ENCODE measurements around the gene RANBP3.

GRCh38 chr19:5993201-5993600 lies 15.3 kb upstream of the RANBP3 start:
- TF ChIP-seq YY1 (IDR thresholded peaks at IDR 0.05; ENCODE audit: low read depth) (no peak), NFIC (IDR thresholded peaks at IDR 0.05) (no peak), CREB1 (IDR thresholded peaks at IDR 0.05; ENCODE audit: low read depth) (no peak), MAX (IDR thresholded peaks at IDR 0.05) (no peak), FOXM1 (IDR thresholded peaks at IDR 0.05; ENCODE audit: borderline replicate concordance, low read depth) (no peak)
